ENCODE results near the gene LRP1B. TPM values are rescaled to one million over a fixed set of nuclear protein-coding genes. Genes with fewer than 3 reads are reported as not detected.

Gene LRP1B
- total RNA-seq, 4 donors from 2014 or later, result 37.1 to 82.7 (median 50.9) TPM

- no peak overlapping the region for H3K4me3 ChIP-seq (replicated peaks in 1 of 3)
- no peaks in the 10 kb centered on the region for H3K27me3 ChIP-seq
- no peak for DNase-seq
- WGBS, 2 donors, result 73 to 78% methylated on average over 1 of the region's 1 CpG
- H3K4me1 ChIP-seq, result peaks cover 0 to 12% of the 10 kb centered on the region in 2 donors
- no peaks in the 10 kb centered on the region for H3K36me3 ChIP-seq
- TF ChIP-seq POLR2A (IDR thresholded peaks at IDR 0.05) (no peak), CTCF (IDR thresholded peaks at IDR 0.05) (no peak)
- intact Hi-C loops (cut with DNase I), result no loop called here
- H3K9me3 ChIP-seq, result no peaks in the 10 kb centered on the region
- H3K27ac ChIP-seq, result no peak overlapping the region
These were observed 90.3 kb downstream of the LRP1B start for GRCh38 chr2:142040556-142040955.

- 85 to 91% methylated on average over 1 of the region's 1 CpG for WGBS, 2 donors
- intact Hi-C loops (cut with DNase I), result no loop called here
- no peak overlapping the region for H3K27ac ChIP-seq
- DNase-seq, result no peak
- no peaks in the 10 kb centered on the region for H3K9me3 ChIP-seq
- H3K4me1 ChIP-seq, result peaks cover 0 to 12% of the 10 kb centered on the region in 2 donors
- no peaks in the 10 kb centered on the region for H3K27me3 ChIP-seq
- TF ChIP-seq CTCF (IDR thresholded peaks at IDR 0.05), result no peak
- TF ChIP-seq POLR2A (IDR thresholded peaks at IDR 0.05), result no peak
- H3K36me3 ChIP-seq, result no peaks in the 10 kb centered on the region
- no peak overlapping the region for H3K4me3 ChIP-seq (replicated peaks in 1 of 3)
These were observed 92.0 kb downstream of the LRP1B start for GRCh38 chr2:142038826-142039225.

- 49 to 50% methylated on average over 3 of the region's 3 CpGs for WGBS, 2 donors
- TF ChIP-seq CTCF (IDR thresholded peaks at IDR 0.05) (no peak), POLR2A (IDR thresholded peaks at IDR 0.05) (no peak)
- Histone ChIP-seq H3K36me3 (no peaks in the 10 kb centered on the region), H3K4me3 (replicated peaks in 1 of 3) (no peak overlapping the region), H3K27ac (no peak overlapping the region), H3K9me3 (no peaks in the 10 kb centered on the region), H3K4me1 (peaks cover 0 to 12% of the 10 kb centered on the region in 2 donors), H3K27me3 (no peaks in the 10 kb centered on the region)
- intact Hi-C loops (cut with DNase I), result no loop called here
- DNase-seq, result no peak
These were observed 93.1 kb downstream of the LRP1B start for GRCh38 chr2:142037744-142038143.

- no peak for TF ChIP-seq POLR2A (IDR thresholded peaks at IDR 0.05)
- intact Hi-C loops (cut with DNase I), result no loop called here
- 61 to 69% methylated on average over 3 of the region's 3 CpGs for WGBS, 2 donors
- no peak for DNase-seq
- H3K27ac ChIP-seq, result no peak overlapping the region
- peaks cover 0 to 12% of the 10 kb centered on the region in 2 donors for H3K4me1 ChIP-seq
- no peak overlapping the region for H3K4me3 ChIP-seq (replicated peaks in 1 of 3)
- no peaks in the 10 kb centered on the region for H3K27me3 ChIP-seq
- H3K9me3 ChIP-seq, result no peaks in the 10 kb centered on the region
- H3K36me3 ChIP-seq, result no peaks in the 10 kb centered on the region
These were observed 93.8 kb downstream of the LRP1B start for GRCh38 chr2:142037066-142037465.

GRCh38 chr2:142033393-142033792 is 97.4 kb downstream of the LRP1B start:
- no peak for DNase-seq

More at GRCh38 chr2:142033393-142033792, 97.4 kb downstream of the LRP1B start:
- no peaks in the 10 kb centered on the region for H3K36me3 ChIP-seq
- TF ChIP-seq POLR2A (IDR thresholded peaks at IDR 0.05) (no peak), CTCF (IDR thresholded peaks at IDR 0.05) (no peak)
- H3K4me1 ChIP-seq, result peaks cover 0 to 2% of the 10 kb centered on the region in 2 donors
- no peak overlapping the region for H3K4me3 ChIP-seq (replicated peaks in 1 of 3)
- intact Hi-C loops (cut with DNase I), result no loop called here
- no peaks in the 10 kb centered on the region for H3K9me3 ChIP-seq
- no peaks in the 10 kb centered on the region for H3K27me3 ChIP-seq
- H3K27ac ChIP-seq, result no peak overlapping the region
- WGBS, 2 donors, result 40 to 54% methylated on average over 1 of the region's 1 CpG

All from thyroid gland (tissue), 4 donors.